Lower leg skin (tissue), 3 donors: ENCODE results near the gene FRY.

Source experiments
- POLR2A ChIP-seq, 2 donors: fragments of 450-650 bp; IDR thresholded peaks; one replicate each; pipeline ENCODE4 v1.6.1; 2016 to 2017; ENCODE audit warnings: antibody characterized with exemption in 2 of 2, mild to moderate bottlenecking in 1 of 2, moderate library complexity in 1 of 2
- TF ChIP-seq, protein P1 (sequence below), 3 donors: fragments of 450-650 bp; IDR thresholded peaks; one replicate each; pipeline ENCODE4 v1.5.1; 2016; ENCODE audit warnings: antibody characterized with exemption in 3 of 3, mild to moderate bottlenecking in 3 of 3, moderate library complexity in 2 of 3

DNA sequence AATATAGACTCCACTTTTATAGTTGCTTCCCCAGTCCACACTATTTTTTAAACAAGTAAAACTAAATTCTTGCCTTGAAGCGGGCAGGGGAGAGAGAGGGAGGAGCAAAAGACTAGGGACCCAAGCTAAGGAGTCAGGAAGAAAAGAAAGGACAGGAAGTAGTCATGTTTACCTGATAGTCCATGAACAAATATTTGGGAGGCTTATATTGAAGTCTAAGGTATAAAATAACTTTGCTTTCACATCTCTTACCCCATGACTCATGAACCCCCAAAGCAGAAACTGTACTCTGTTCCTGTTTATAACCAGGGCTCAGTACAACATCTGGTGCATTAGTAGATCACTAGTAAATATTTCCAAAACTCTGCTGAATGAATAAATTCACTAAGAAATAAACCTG is 216.3 kb downstream of the FRY start:
- TF ChIP-seq, protein P1, sequence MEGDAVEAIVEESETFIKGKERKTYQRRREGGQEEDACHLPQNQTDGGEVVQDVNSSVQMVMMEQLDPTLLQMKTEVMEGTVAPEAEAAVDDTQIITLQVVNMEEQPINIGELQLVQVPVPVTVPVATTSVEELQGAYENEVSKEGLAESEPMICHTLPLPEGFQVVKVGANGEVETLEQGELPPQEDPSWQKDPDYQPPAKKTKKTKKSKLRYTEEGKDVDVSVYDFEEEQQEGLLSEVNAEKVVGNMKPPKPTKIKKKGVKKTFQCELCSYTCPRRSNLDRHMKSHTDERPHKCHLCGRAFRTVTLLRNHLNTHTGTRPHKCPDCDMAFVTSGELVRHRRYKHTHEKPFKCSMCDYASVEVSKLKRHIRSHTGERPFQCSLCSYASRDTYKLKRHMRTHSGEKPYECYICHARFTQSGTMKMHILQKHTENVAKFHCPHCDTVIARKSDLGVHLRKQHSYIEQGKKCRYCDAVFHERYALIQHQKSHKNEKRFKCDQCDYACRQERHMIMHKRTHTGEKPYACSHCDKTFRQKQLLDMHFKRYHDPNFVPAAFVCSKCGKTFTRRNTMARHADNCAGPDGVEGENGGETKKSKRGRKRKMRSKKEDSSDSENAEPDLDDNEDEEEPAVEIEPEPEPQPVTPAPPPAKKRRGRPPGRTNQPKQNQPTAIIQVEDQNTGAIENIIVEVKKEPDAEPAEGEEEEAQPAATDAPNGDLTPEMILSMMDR (IDR thresholded peaks at IDR 0.05) = no peak
- TF ChIP-seq POLR2A (IDR thresholded peaks at IDR 0.05) = no peak
